ENCODE results near the gene MRPL40.

The MRPL40 gene

DNA sequence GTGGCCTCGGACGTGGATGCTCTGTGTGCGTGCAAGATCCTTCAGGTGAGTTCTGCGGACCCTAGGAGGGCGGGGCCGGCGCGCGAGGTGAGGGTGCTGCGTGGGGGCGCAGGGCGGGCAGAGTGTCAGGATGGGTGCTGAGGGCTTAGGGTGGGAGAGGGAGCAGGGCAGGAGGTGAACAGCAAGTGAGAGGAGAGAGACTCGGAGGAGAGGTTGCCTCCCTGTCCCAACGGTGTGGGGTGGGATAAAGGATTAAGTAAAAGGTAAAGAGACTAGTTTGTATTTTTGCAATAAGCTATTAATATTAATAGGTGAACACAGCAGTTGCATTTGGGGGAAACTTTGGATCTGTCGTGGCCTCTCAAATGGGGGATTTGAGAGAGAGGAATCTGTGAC lies 47.8 kb downstream of the MRPL40 start:
- ChIA-PET POLR2A (interaction anchor here (1.0 kb wide), 1 partner anchor 33 kb away, joined by 4 read pairs; the partner anchor contains the start of gene C22orf39), CTCF (interaction anchor here (1.0 to 1.7 kb wide), 5 partner anchors 9 to 301 kb away, joined by 3 to 6 read pairs (median 4); partner anchors contain the start of gene SLC25A1)
- DNase-seq (ENCODE audit: extremely low spot score): no peak
- TF ChIP-seq, protein P1, sequence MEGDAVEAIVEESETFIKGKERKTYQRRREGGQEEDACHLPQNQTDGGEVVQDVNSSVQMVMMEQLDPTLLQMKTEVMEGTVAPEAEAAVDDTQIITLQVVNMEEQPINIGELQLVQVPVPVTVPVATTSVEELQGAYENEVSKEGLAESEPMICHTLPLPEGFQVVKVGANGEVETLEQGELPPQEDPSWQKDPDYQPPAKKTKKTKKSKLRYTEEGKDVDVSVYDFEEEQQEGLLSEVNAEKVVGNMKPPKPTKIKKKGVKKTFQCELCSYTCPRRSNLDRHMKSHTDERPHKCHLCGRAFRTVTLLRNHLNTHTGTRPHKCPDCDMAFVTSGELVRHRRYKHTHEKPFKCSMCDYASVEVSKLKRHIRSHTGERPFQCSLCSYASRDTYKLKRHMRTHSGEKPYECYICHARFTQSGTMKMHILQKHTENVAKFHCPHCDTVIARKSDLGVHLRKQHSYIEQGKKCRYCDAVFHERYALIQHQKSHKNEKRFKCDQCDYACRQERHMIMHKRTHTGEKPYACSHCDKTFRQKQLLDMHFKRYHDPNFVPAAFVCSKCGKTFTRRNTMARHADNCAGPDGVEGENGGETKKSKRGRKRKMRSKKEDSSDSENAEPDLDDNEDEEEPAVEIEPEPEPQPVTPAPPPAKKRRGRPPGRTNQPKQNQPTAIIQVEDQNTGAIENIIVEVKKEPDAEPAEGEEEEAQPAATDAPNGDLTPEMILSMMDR (IDR thresholded peaks at IDR 0.05; ENCODE audit: control extremely low read depth, extremely low read depth, low read depth, missing control alignments): no peak

DNA sequence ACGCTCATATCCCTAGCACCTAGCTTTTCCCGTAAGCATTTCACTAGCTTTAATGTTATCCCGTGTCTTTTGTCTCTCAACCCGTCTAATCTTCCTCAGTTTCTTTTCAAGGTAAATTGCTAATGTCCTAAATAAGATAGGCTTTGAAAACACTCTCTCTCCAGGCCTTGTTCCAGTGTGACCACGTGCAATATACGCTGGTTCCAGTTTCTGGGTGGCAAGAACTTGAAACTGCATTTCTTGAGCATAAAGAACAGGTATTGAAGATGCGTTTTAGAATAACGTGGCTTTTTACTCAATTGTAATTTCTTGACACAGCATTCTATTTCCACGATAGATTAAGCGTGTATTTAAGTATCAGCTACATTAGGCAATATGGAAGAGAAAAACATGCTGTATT lies 48.4 kb downstream of the MRPL40 start:
- CTCF ChIA-PET: interaction anchor here (1.5 to 1.7 kb wide), 2 partner anchors 14 to 149 kb away, joined by 4 to 6 read pairs; no protein-coding TSS in a partner anchor
- POLR2A ChIA-PET: no interaction called here
- DNase-seq (ENCODE audit: extremely low spot score): no peak
- TF ChIP-seq, protein P1 (IDR thresholded peaks at IDR 0.05; ENCODE audit: control extremely low read depth, extremely low read depth, low read depth, missing control alignments): no peak

DNA sequence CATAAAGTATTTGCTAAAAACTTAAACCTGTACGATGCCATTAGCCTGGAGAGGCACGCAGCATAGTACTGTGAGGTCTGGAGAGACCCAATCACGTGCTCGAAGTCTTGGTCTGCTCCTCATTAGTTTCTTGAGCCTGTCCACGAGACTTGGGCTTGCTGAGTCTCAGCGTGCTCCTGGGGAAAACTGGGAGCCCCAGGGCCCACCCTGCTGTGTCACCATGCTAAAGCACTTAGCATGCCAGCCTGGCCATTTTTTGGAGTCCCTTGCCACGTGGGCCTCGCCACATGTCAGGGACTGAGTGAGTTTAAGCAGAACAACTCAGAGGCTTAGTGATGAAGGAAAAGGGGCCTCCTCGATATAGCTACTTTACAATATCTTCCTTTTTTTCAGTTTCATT lies 50.0 kb downstream of the MRPL40 start:
- TF ChIP-seq, protein P1 (IDR thresholded peaks at IDR 0.05; ENCODE audit: control extremely low read depth, extremely low read depth, low read depth, missing control alignments): no peak
- ChIA-PET CTCF (interaction anchor here (1.7 kb wide), 1 partner anchor 19 kb away, joined by 4 read pairs; no protein-coding TSS in a partner anchor), POLR2A (no interaction called here)
- no peak for DNase-seq (ENCODE audit: extremely low spot score)

DNA sequence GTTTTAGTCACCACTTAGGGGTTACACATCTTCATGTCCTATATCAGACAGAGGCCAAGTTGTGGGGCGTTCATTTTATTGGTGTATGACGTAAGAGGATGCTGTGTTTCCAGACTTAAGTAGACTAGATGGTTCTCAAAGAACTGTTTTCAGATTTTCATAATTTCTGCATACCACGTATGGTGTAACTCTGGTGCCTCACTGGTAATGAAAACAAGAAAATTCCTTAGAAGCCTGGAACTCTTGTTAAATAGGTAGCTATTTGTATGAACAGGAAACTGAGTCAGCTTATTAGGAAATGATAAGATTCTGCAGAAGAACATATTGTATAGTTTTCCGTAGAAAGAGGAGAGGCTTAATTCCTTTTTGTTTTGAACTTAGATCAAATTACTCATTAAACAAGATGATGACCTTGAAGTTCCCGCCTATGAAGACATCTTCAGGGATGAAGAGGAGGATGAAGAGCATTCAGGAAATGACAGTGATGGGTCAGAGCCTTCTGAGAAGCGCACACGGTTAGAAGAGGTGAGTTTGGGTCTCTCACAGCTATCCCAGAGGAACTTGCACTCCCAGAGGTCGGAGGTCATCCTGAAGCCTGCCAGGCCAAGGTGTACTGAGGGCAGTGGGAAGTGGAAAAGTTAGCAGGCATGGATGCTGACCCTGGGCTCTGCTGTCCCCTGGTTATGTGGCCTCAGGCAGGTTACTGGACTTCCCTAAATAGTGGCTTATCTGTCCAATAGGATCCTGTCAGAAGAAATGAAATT lies 51.3 kb downstream of the MRPL40 start:
- DNase-seq (ENCODE audit: extremely low spot score): no peak
- TF ChIP-seq, protein P1 (IDR thresholded peaks at IDR 0.05; ENCODE audit: control extremely low read depth, extremely low read depth, low read depth, missing control alignments): no peak
- POLR2A ChIA-PET: no interaction called here
- CTCF ChIA-PET: interaction anchor here (1.3 to 1.7 kb wide), 2 partner anchors 11 to 20 kb away, joined by 3 to 4 read pairs; no protein-coding TSS in a partner anchor

Measured in GM10248 (cell line).